Activated T-cell treated with anti-CD3 and anti-CD28 coated beads, Interleukin-2, amount 50 U/mL, for 24 hours (primary cell): ENCODE data around the gene MTR.

Experiments
- DNase-seq: peaks from one replicate; pipeline ENCODE4 v3.0.0-alpha.2; 2020
- H3K27ac Mint-ChIP-seq: 2 replicates; pipeline ENCODE4 v1.8.0; 2020; ENCODE audit warnings: mild to moderate bottlenecking, mixed read lengths
- H3K27me3 Mint-ChIP-seq: 2 replicates; pipeline ENCODE4 v1.8.0; 2020; ENCODE audit warnings: mixed read lengths
- H3K36me3 Mint-ChIP-seq: 2 replicates; pipeline ENCODE4 v1.8.0; 2020; ENCODE audit warnings: low read depth, mixed read lengths
- H3K4me1 Mint-ChIP-seq: 2 replicates; pipeline ENCODE4 v1.8.0; 2020; ENCODE audit warnings: low read depth, mixed read lengths
- H3K4me3 Mint-ChIP-seq: 2 replicates; pipeline ENCODE4 v1.8.0; 2020; ENCODE audit warnings: mild to moderate bottlenecking, moderate library complexity, mixed read lengths
- H3K9me3 Mint-ChIP-seq: 2 replicates; pipeline ENCODE4 v1.8.0; 2020; ENCODE audit warnings: mixed read lengths

MTR gene

GRCh38 chr1:236761397-236762132, 33.5 kb upstream of the MTR start:
- no peaks in the 10 kb centered on the region for H3K36me3 Mint-ChIP-seq
- H3K4me1 Mint-ChIP-seq, result peaks cover 3% of the 10 kb centered on the region
- peaks cover 9% of the 10 kb centered on the region for H3K27me3 Mint-ChIP-seq
- no peak overlapping the region for H3K27ac Mint-ChIP-seq
- H3K4me3 Mint-ChIP-seq, result no peak overlapping the region
- no peaks in the 10 kb centered on the region for H3K9me3 Mint-ChIP-seq
- DNase-seq, result no peak

- H3K36me3 Mint-ChIP-seq, result no peaks in the 10 kb centered on the region
- no peak overlapping the region for H3K4me3 Mint-ChIP-seq
- peaks cover 9% of the 10 kb centered on the region for H3K27me3 Mint-ChIP-seq
- H3K4me1 Mint-ChIP-seq, result peaks cover 3% of the 10 kb centered on the region
- DNase-seq, result no peak
- H3K9me3 Mint-ChIP-seq, result no peaks in the 10 kb centered on the region
- no peak overlapping the region for H3K27ac Mint-ChIP-seq
Observed at GRCh38 chr1:236762410-236762809, 32.7 kb upstream of the MTR start.

- no peak overlapping the region for H3K27ac Mint-ChIP-seq
- no peaks in the 10 kb centered on the region for H3K4me1 Mint-ChIP-seq
- H3K27me3 Mint-ChIP-seq, result peaks cover 29% of the 10 kb centered on the region
- DNase-seq, result no peak
- no peaks in the 10 kb centered on the region for H3K9me3 Mint-ChIP-seq
- no peak overlapping the region for H3K4me3 Mint-ChIP-seq
- H3K36me3 Mint-ChIP-seq, result no peaks in the 10 kb centered on the region
Observed at GRCh38 chr1:236765831-236766230, 29.3 kb upstream of the MTR start.

GRCh38 chr1:236766506-236766905, 28.6 kb upstream of the MTR start:
- no peak for DNase-seq

DNA sequence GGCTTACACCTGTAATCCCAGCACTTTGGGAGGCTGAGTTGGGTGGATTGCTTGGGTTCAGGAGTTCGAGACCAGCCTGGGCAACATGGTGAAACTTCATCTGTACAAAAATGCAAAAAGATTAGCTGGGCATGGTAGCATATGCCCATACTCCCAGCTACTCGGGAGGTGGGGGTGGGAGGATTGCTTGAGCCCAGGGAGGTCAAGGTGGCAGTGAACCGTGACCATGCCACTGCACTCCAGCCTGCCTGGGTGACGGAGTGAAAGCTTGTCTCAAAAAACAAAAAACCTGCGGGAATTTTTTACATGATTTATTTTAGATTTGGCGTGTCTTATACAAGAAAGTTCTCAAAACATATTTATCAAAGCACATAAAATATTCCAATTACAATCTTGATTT, 27.8 kb upstream of the MTR start:
- H3K36me3 Mint-ChIP-seq, result no peaks in the 10 kb centered on the region

More at GRCh38 chr1:236766506-236766905, 28.6 kb upstream of the MTR start:
- Mint-ChIP-seq H3K4me1 (no peaks in the 10 kb centered on the region), H3K9me3 (no peaks in the 10 kb centered on the region), H3K27me3 (peaks cover 35% of the 10 kb centered on the region), H3K36me3 (no peaks in the 10 kb centered on the region), H3K4me3 (no peak overlapping the region), H3K27ac (no peak overlapping the region)

GRCh38 chr1:236768601-236769000, 26.5 kb upstream of the MTR start:
- no peaks in the 10 kb centered on the region for H3K36me3 Mint-ChIP-seq
- no peak overlapping the region for H3K27ac Mint-ChIP-seq
- no peak overlapping the region for H3K4me3 Mint-ChIP-seq
- H3K4me1 Mint-ChIP-seq, result no peaks in the 10 kb centered on the region
- H3K9me3 Mint-ChIP-seq, result no peaks in the 10 kb centered on the region
- H3K27me3 Mint-ChIP-seq, result peaks cover 37% of the 10 kb centered on the region
- no peak for DNase-seq

More for the DNA sequence above, 27.8 kb upstream of the MTR start:
- Mint-ChIP-seq H3K4me3 (no peak overlapping the region), H3K4me1 (no peaks in the 10 kb centered on the region), H3K27ac (no peak overlapping the region), H3K9me3 (no peaks in the 10 kb centered on the region), H3K27me3 (peaks cover 37% of the 10 kb centered on the region)
- DNase-seq, result no peak

GRCh38 chr1:236773919-236774318, 21.2 kb upstream of the MTR start:
- no peak overlapping the region for H3K27ac Mint-ChIP-seq
- H3K4me3 Mint-ChIP-seq, result no peak overlapping the region
- peaks cover 49% of the 10 kb centered on the region for H3K27me3 Mint-ChIP-seq
- no peaks in the 10 kb centered on the region for H3K4me1 Mint-ChIP-seq
- H3K9me3 Mint-ChIP-seq, result peaks cover 10% of the 10 kb centered on the region
- H3K36me3 Mint-ChIP-seq, result peaks cover 5% of the 10 kb centered on the region
- no peak for DNase-seq

- no peaks in the 10 kb centered on the region for H3K4me1 Mint-ChIP-seq
- H3K4me3 Mint-ChIP-seq, result no peak overlapping the region
- peaks cover 16% of the 10 kb centered on the region for H3K9me3 Mint-ChIP-seq
- no peak for DNase-seq
- H3K36me3 Mint-ChIP-seq, result peaks cover 9% of the 10 kb centered on the region
- no peak overlapping the region for H3K27ac Mint-ChIP-seq
- H3K27me3 Mint-ChIP-seq, result peaks cover 45% of the 10 kb centered on the region
Observed at GRCh38 chr1:236774926-236775325, 20.2 kb upstream of the MTR start.

DNA sequence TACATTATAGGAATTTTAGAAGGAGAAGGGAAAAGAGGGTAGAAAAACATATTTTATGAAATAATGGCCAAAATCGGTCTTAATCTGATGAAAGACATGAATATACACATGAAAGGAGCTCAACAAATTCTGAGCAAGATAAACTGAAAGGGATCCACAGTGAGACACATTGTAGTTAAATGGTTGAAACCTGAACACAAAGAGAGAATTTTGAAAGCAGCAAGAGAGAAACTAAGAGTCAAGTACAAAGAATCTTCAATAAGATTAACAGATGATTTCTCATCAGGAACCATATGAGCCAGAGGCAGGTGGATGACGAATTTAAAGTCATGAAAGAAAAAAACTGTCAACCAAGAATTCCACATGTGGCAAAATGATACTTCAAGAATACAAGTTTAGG, 15.8 kb upstream of the MTR start:
- Mint-ChIP-seq H3K27ac (no peak overlapping the region), H3K9me3 (peaks cover 16% of the 10 kb centered on the region), H3K36me3 (peaks cover 9% of the 10 kb centered on the region), H3K27me3 (peaks cover 32% of the 10 kb centered on the region), H3K4me1 (no peaks in the 10 kb centered on the region), H3K4me3 (no peak overlapping the region)
- no peak for DNase-seq

DNA sequence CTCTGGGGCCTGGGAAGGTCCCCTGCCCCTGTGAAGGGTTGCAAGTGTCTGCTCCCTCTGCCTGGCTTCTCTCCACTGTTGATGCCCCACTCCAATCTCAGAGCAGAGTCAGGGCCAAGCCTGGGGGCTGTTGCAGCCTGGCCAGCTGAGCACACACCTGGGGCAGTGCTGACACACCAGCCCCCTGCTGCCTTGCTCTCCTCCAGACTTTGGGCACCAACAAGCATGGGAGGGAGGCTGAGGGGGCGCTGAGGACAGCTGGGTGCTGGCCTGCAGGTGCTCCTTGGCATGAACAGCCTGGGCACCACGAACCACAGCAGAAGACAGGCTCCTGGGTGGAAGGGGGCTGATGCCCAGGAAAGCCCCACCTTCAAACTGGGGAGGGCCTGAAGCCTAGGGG, 9.6 kb upstream of the MTR start:
- no peak overlapping the region for H3K4me3 Mint-ChIP-seq
- peaks cover 3% of the 10 kb centered on the region for H3K27me3 Mint-ChIP-seq
- H3K27ac Mint-ChIP-seq, result no peak overlapping the region
- no peaks in the 10 kb centered on the region for H3K9me3 Mint-ChIP-seq
- H3K4me1 Mint-ChIP-seq, result no peaks in the 10 kb centered on the region
- H3K36me3 Mint-ChIP-seq, result no peaks in the 10 kb centered on the region
- DNase-seq, result no peak

DNA sequence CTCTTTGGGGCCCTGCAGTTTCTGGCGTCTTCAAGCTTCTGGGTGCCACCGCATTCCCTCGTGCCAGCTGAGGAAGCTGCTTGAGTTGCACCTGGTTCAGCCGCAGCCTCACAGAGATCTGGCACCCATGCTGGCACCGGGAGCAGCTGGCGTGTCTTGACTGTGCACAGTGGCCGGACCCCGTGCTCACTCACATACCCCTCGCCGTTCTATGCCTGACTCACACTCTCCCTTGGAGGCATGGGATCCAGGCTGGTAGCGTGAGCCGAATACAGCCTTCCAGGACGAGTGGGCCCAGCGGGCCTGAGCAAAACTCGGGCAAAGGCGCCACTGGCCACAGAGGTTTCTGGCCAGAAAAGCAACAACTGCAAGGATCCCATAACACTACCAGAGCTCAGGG, 8.6 kb upstream of the MTR start:
- no peaks in the 10 kb centered on the region for H3K9me3 Mint-ChIP-seq
- H3K36me3 Mint-ChIP-seq, result no peaks in the 10 kb centered on the region
- no peak overlapping the region for H3K4me3 Mint-ChIP-seq
- H3K27ac Mint-ChIP-seq, result no peak overlapping the region
- peaks cover 3% of the 10 kb centered on the region for H3K27me3 Mint-ChIP-seq
- DNase-seq, result no peak
- H3K4me1 Mint-ChIP-seq, result no peaks in the 10 kb centered on the region

DNA sequence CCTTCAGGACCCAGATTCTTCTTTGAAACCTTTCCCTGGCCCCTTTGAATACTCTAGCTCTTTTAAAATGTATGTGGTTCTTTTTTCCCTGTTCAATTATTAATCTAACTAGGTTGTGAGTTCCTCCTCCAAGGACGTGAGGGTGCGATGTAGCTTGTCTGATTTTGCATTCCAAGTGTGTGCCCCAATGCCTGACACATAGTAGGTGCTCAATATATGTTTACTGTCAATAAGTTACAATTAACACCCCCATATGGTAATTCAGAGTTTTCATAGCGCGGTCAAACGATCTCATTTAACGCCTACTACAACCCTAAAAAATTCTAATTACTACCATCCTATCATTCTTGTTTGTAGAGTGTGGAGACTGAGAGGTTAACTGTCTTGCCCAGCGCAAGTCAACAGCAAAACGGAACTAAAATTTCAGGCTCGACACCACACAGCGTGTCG, 482 bp upstream of the MTR start:
- no peaks in the 10 kb centered on the region for H3K9me3 Mint-ChIP-seq
- H3K27me3 Mint-ChIP-seq, result no peaks in the 10 kb centered on the region
- H3K36me3 Mint-ChIP-seq, result peaks cover 25% of the 10 kb centered on the region
- H3K27ac Mint-ChIP-seq, result peak overlapping the region; percentile 99
- H3K4me1 Mint-ChIP-seq, result peaks cover 32% of the 10 kb centered on the region
- H3K4me3 Mint-ChIP-seq, result peak overlapping the region; percentile 88
- no peak for DNase-seq

DNA sequence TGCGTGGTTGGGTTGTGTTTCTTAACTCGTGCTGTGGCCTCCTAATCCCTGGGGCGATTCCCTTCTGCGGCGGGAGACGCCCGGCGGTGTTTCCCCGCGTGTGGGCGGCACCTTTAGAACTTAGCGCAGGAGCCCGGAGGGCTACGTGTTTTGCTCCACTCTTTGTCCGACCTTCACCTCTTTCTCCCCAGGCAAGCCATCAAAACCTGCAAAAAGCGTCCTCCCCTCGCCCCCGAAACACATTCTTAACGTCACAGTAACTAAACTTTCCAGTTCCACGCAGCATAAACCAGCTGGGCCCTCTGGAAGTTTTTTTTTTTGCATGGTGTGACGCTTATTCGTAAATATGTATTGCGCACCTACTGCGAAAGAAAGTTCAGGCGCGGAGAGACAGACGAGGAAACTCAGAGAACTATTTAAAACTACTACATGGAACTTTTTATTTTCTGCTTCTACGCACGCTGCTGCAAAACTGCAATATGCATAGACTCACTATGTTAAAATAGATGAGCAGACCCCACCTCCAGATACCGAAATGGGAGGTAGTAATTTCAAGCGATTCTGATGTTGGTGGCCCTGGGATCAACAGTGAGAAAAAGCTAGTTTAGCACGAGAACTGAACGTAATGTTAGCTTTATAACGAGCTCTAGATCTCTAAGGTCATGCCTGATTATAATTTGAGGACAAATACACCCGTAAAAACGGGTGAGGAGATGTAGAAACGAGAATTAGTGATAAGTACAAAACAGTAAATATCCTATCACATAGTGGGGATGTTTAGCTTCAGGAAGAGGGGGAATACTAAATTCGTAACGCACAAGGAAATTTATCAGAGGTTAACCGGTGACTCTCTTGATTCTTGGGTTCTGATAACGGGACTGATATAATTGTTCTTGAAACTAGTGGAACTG, 920 bp downstream of the MTR start:
- Mint-ChIP-seq H3K27ac (peak overlapping the region; percentile 99), H3K4me3 (peak overlapping the region; percentile 88), H3K9me3 (no peaks in the 10 kb centered on the region), H3K36me3 (peaks cover 35% of the 10 kb centered on the region), H3K4me1 (peaks cover 45% of the 10 kb centered on the region), H3K27me3 (no peaks in the 10 kb centered on the region)
- no peak for DNase-seq

- Mint-ChIP-seq H3K36me3 (peaks cover 58% of the 10 kb centered on the region), H3K9me3 (no peaks in the 10 kb centered on the region), H3K27ac (no peak overlapping the region), H3K27me3 (no peaks in the 10 kb centered on the region), H3K4me1 (peaks cover 70% of the 10 kb centered on the region), H3K4me3 (no peak overlapping the region)
- no peak for DNase-seq
Observed at GRCh38 chr1:236799001-236799400, 3.9 kb downstream of the MTR start.
